Measurements from ENCODE around the gene TAF6L.
"Not testable (repeated sequence)": the region's sequence is repeated elsewhere in the genome, so short reads cannot be mapped to it uniquely, and the experiment has no call there.

Gene TAF6L

DNA sequence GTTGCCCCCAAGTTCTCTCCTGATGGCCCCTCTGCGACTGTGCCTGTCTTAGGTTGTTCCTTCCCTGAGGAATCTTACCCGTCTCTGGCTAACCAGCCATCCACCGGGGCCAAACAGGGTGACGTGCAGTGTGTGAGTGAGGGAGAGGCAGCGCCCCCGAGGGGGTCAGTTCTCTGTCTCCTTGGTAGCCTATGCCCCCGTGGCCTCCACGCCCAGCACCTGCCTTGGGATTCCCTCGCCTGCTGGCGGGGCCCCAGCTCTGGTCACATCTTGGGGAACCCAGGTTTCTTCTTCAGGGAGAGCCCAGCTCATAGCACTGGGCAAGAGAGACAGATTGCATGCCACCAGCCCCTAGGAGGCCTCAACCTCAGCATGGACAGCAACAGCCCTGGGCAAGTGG is 28.3 kb downstream of the TAF6L start:
- H3K27ac ChIP-seq = no peak overlapping the region
- no peak for DNase-seq (ENCODE audit: low read depth, low spot score)

DNA sequence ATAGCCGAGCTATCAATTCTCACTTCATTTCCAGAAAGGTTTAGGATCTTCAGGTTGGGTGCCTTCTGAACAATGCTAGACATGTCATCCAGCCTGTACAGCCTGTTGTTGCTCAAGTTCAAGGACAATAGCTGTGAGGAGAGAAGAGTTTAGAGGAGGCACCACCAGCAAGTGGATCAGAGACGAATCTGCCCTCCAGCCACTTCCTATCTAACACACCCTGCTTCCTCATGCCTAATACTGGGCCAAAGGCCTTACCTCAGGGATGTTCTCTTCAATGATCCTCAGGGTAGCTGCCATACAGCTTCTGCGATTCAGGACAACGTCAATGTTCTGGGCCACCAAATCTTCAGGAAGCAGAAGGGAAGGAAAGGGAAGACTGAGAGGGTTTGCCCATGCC is 29.9 kb downstream of the TAF6L start:
- H3K27ac ChIP-seq = no peak overlapping the region
- DNase-seq (ENCODE audit: low read depth, low spot score) = no peak

DNA sequence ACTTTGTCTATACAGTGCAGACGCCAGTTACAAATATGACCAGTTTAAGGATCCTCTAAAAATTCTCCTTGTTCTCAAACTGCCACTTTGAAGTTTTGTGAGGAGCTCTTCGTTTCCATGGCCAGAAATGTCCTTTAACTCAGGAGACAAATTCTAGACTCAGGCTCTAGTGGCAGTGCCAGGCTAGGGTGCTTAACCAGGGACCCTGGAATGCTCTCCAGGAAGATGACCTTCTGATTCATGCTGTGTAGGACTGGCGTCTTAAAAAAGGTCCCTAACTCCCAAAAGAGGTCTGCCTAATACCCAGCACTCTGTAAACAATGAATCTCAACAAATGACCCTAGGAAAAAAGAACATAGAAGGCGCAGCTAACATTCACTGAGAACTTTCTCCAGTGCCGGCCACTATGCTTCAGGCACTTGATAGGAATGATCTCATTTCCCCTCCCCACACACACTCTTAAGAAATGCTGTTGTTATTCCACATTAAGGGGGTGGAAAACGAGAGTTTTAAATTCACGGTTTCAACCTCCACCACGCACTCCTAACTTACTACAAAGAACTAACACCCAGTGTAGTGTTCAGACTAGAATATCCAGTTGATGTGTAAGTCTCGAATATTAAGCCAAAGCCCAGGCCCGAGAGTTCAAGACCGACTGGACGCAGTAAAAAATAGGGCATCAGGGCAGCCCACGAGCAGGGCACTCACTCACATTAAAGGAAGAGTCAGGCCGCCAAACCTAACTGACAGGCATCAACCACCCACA is 33.3 kb downstream of the TAF6L start:
- peak overlapping the region; percentile 75 for H3K27ac ChIP-seq
- no peak for DNase-seq (ENCODE audit: low read depth, low spot score)

DNA sequence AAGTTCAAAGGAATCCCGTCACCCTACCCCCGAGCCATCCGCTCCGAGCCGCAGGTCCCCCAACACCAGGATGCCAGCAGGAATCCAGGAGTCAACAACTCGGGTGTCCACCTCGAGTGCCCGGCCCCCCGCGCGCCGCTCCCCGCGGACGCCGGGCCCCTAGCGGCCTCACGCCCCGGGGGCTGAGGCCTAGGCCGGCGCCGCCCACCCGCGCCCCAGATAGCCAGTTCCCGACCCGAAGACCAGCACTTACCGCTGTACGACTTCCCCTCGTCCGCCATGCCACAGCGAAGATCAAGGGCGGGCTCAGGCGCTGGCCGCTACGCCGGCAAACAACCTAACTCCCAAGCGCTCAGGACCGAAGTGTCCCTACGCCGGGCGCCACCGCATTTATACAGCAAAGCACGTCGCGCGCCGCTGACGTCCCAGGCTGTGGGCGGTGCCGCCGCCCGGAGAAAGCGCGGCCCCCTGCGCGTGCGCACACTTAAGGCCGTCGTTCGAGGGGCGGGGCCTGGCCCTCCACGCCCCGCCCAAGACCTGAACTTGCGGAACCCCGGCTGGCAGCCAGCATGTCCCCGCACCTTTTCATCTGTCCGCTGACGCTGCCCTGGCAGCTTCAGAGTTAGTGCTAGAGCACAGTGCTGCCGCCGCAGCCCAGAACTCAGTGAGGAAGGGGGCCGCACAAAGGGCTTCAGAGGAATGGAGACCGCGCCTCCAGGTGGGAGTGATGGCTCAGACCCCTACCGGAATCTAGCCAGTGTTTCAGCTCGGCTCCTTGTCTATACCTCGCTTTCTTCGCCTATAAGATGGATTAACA is 34.1 kb downstream of the TAF6L start, which contains the start of gene NXF1:
TSS of gene NXF1 (minus strand) at position 365 of the 817 bp plus-strand sequence. CDS start at position 281, 84 bp downstream.
- peak; percentile 59 for DNase-seq (ENCODE audit: low read depth, low spot score)
- H3K27ac ChIP-seq = peak within 1 kb of the TSS; percentile 75

DNA sequence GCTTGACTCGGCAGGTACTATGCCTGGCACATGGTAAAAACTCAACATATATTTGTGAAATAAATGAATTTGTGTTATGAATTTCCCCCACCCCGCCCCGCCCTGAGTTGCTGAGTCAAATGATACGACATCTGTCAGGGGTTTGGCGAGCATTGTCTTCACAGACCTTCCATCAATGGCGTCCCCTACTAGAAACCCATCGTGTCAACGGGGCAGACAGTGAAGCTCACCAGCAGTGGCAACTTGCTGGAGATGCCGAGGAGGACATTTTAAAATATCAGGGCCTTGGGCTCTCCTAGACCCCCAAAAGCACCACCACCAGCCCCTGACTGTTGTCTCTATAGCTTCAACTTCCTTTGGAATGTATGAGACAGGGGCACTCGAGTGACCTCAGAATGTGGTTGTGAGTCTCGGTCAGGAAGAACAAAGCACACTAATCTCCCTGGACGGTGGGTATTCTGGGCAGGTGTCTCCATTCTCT is 34.8 kb downstream of the TAF6L start:
- DNase-seq (ENCODE audit: low read depth, low spot score) = no peak
- H3K27ac ChIP-seq = peak overlapping the region; percentile 75

DNA sequence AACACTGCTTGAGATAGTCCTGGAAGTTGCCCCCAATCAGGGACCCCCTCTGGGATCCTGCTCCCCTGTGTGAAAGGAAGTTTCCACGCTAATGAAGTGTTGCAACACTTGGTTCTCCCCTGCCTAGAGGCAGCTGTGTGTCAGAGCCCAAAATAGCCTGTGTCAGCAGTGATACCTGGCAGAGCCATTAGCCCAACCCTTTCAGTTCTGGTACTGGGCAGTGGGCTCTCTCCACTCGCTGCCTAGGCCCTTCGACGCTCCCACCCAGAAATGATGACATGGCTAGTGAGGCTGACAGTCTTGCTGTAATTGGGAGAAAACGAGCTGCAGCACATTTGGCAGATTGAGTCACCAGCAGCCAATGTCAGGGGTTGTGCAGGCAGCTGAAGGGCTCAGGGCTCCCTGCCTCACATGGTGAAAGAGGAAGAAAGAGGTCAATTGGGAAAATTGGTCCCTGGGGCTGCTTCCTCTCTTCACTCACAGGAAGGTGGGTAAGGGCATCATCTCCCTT is 35.5 kb downstream of the TAF6L start:
- no peak for DNase-seq (ENCODE audit: low read depth, low spot score)
- H3K27ac ChIP-seq = peak overlapping the region; percentile 75

DNA sequence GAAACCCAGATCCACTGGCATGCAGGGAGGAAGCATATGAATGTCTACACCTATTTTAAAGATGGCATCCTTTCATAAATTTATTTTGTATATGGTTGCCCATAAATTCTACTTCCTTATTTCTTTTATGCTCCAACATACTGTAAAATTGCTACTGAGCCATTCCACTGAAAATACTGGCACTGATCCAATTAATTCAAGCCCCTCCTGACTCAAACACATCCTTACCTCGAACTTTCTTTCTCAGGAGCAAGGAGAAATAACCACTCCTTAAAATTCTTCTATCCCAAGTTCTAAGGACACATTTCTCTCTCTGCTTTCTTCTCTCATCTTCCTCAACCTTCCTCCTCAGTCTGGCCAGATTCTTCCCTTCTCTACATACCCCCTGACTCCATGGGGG is 39.6 kb downstream of the TAF6L start:
- no peak overlapping the region for H3K27ac ChIP-seq

DNA sequence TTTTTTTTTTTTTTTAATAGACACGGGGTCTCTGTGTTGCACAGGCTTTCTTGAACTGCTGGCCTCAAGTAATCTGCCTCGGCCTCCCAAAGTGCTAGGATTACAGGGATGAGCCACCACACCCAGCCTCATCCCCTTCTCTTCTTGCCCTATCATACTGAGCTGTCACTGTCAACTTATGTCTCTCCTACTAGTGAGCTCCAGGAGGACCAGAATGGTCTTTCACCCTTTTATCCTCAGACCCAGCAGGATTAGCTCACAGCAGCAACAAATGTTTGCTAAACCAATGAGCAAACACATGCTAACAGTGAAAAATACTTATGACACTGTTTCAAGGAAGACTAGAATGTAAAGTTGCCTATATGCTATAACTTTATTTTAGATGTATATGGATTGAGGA is 40.5 kb downstream of the TAF6L start:
- DNase-seq (ENCODE audit: low read depth, low spot score) = no peak

More for the DNA sequence above, 39.6 kb downstream of the TAF6L start:
- no peak for DNase-seq (ENCODE audit: low read depth, low spot score)

DNA sequence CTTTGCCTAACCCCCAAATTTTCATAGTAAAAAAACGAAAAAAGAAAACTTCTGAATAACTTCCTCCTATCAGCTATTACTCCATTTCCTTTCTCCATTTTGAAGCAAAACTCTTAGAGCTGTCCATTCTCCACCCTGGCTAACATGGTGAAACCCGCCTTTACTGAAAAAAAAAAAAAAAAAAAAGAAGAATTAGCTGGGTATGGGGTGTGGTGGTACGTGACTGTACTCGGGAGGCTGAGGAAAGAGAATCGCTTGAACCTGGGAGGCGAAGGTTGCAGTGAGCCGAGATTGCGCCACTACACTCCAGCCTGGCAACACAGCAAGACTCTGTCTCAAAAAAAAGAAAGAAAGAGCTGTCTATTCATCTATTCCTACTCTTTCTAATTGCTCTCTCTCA is 45.4 kb downstream of the TAF6L start:
- DNase-seq (ENCODE audit: low read depth, low spot score) = no peak
- H3K27ac ChIP-seq = no peak overlapping the region

More for the DNA sequence above, 40.5 kb downstream of the TAF6L start:
- no peak overlapping the region for H3K27ac ChIP-seq

DNA sequence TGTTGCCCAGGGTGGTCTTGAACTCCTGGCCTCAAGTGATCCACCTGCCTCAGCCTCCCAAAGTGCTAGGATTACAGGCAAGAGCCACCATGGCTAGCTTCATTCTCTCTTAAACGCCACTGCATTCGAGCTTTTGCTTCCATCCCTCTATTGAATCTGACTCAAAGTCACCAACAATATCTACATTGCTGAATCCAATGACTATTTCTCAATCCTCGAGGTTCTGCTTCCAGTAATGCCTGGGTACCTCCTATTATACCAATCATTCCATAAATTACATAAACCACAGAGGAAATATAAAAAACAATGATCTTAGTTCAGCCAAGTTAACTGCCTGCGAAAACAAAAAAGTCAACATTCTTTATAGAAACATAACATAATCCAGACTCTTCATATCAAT is 45.9 kb downstream of the TAF6L start:
- no peak overlapping the region for H3K27ac ChIP-seq
- DNase-seq (ENCODE audit: low read depth, low spot score) = no peak

DNA sequence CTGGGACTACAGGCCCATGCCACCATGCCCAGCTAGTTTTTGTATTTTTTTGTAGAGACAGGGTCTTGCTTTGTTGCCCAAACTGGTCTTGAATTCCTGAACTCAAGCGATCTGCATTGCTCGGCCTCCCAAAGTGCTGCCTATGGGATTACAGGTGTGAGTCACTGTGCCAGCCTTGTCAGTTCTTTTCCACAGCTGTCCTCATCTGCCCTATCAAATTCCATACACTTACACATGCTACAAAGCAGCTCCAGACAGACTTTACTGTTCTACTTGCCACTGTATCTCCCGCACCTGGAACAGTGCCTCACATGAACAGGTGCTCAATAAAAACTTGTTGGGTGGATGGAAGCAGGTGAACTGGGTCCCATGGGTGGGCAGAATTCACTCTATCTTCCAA is 52.5 kb downstream of the TAF6L start:
- DNase-seq (ENCODE audit: low read depth, low spot score) = no peak
- H3K27ac ChIP-seq = no peak overlapping the region

DNA sequence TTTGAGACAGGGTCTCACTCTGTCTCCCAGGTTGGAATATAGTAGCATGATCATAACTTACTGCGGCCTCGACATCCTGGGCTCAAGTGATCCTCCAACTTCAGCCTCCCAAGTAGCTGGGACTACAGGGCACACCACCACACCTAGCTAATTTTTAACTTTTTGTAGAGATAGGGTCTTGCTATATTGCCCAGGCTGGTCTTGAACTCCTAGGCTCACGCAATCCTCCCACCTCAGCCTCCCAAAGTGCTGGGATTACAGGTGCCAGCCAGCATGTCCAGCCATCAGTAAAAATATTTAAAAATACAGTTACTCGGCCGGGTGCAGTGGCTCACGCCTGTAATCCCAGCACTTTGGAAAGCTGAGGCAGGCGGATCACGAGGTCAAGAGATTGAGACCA is 56.9 kb downstream of the TAF6L start:
- not testable (repeated sequence) for H3K27ac ChIP-seq

DNA sequence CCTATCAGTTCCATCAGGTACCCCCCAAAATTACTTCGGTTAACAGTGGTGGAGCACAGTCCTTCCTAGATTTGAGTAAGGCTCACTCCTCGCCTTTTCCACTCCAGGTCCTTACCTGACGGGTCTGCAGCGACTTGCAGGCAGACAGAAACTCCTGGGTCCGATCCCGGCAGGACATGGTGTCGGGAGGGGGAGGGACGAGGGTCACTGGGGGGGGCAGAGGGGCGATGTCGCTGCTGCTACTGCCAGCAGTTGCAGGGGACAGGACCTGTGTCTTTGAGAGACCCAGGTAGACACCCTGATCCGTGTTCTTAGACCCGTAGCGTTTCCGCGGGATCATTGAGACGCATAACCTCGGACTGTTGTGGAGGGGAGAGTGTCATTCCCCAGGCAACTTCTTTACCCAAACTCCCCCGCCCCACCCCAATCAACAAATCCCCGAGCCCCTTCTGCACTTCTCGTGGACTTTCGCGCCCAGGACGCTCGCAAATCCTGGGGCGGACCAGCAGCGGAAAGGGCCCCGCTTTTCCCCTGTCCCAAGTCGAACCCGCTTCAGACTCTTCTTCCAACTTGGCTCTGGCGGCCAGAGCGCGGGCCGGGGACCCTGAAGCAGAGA is 59.8 kb downstream of the TAF6L start:
- H3K27ac ChIP-seq = peak overlapping the region; percentile 83
- DNase-seq (ENCODE audit: low read depth, low spot score) = no peak

More for the DNA sequence above, 56.9 kb downstream of the TAF6L start:
- DNase-seq (ENCODE audit: low read depth, low spot score) = not testable (repeated sequence)

DNA sequence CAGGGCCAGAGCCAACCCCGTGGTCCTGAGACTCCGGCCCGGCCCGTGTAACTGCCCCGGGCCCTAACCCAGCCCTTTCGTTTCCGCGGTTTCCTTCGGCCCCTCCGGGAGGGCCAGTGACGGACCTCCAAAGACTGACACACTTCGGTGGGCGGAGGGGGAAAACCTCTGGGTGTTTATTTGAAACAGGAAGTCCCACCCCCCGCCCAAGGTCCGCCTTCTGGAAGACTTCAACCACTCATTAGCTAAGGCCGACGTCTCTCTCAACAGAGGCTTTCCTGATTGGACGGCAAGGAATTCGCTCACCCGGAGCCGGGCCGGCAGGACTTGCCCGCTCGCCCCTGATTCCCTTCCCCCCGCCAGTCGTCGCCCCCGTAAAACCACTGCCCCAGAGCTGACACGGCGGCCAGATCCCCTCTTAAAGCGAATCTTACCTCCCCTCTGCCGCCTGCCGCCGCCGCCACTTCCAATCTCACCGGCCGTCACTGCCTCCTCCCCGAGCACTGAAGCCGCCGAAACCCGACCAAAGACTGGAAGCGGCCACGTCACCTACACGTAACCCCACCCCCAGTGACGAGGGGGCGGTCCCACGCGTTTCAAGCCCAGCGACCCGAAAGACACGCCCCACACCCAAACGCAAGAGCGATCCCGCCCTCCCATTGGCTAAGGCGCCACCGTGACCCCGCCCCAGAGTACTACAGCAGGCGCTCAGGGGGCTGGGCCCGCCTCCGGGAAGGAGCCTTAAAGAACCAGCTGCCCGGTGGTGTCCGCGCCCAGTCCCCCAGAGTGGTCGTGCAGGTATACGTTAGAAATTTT is 60.5 kb downstream of the TAF6L start, which contains the start of gene STX5:
TSS of gene STX5 (minus strand) at position 532 of the 816 bp plus-strand sequence. CDS start 808 bp downstream, outside the sequence.
- DNase-seq (ENCODE audit: low read depth, low spot score) = peak; percentile 92
- H3K27ac ChIP-seq = peak within 1 kb of the TSS; percentile 83

DNA sequence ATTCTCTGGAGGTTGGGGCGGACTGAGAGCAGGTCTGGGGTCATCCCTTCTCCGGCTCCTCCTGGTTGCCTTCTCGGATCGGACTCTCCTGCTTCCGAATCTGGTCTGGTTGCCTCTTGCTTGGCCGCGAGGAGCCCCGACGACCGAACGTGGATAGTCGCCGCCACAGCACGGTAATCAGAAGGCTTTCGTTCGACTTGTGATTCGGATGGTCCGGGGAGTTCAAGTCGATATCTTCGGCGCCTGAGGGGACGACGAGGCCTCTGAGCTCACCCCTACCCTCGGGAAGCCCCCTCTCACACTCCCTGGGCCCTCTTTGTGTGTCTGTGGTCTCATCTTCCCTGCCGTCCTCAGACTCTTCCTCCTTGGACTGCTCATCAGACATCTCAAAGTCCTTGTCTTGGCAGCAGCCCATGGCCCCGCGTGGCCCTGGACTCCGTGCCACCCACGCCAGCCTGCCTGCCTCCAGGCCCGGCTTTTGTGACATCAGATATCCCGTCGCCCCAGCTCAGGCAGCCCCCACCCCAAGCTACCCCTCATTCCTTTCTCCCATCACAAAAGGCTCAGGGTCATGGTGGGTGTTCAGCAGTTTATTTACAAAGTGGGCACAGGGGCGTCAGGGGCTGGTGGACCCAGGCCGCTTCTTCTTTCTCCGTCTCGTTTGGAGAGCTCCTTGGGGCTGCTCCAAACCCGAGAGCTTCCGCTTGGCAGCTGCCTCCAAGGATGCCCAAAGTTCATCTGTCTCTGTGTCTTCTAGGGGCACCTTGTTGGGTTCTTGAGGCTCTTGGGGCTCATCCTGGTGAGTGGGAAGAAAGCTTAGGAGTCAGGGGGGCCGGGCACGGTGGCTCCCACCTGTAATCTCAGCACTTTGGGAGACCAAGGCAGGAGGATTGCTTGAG is 61.4 kb downstream of the TAF6L start, which contains the start of gene TEX54:
TSS of gene TEX54 (minus strand) at position 506 of the 899 bp plus-strand sequence.
- no peak for DNase-seq (ENCODE audit: low read depth, low spot score)
- peak within 1 kb of the TSS; percentile 83 for H3K27ac ChIP-seq

DNA sequence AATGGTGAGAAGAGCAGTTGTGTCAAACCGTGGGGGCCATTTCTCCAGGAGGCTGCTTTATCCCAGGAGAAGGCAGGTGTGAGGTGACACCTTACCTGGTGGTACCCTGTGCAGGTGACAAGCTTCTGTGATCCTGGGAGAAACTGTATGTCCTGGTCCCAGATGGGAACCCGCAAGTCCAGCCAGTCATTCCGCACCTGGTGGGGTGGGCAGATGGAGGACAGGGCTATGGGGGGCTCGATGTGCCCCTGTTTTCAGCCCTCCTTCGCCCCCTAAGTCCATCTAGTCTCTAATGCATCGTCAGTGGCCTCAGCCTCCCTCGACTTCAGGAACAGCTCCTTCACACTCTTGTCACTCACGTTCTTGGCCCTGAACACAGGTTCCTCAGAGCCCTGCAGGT is 64.1 kb downstream of the TAF6L start:
- no peak for DNase-seq (ENCODE audit: low read depth, low spot score)
- no peak overlapping the region for H3K27ac ChIP-seq
